K562 (cell line): Measurements from ENCODE around the gene PRPS2. TPM values are rescaled to one million over a fixed set of nuclear protein-coding genes. Genes with fewer than 3 reads are reported as not detected.
A peak's percentile ranks its signal among the peaks of the same experiment; 100 is the strongest.

Experiments used
- BCL6 ChIP-seq: fragments of 250-450 bp; sonication (Bioruptor Pico); IDR thresholded peaks from 2 replicates; pipeline ENCODE4 v1.4.0; 2020
- CXXC5 ChIP-seq: fragments of 250-450 bp; sonication (Bioruptor Pico); IDR thresholded peaks from 2 replicates; pipeline ENCODE4 v1.8.0; 2022; ENCODE audit warnings: inconsistent platforms, mild to moderate bottlenecking, moderate library complexity
- E2F6 ChIP-seq, 2 experiments: IDR thresholded peaks; 2 replicates each; pipeline ENCODE4 v1.6.1; 2011; ENCODE audit warnings: borderline replicate concordance in 1 of 2, control low read depth in 1 of 2, low read depth in 1 of 2, low read length in 1 of 2, mild to moderate bottlenecking in 1 of 2, mixed read lengths in 1 of 2, moderate library complexity in 1 of 2; ENCODE audit not compliant: insufficient read depth in 1 of 2, insufficient read length in 1 of 2, poor library complexity in 1 of 2, severe bottlenecking in 1 of 2; ENCODE audit errors: extremely low read depth in 1 of 2
- EGR1 ChIP-seq: fragments of 450-650 bp; conservative IDR thresholded peaks from 2 replicates; pipeline ENCODE4 v1.6.1; 2017; ENCODE audit warnings: mild to moderate bottlenecking
- FOXJ3 ChIP-seq: sonication (generic); formaldehyde crosslinking; IDR thresholded peaks from 2 replicates; pipeline ENCODE4 v1.4.0; 2020; ENCODE audit warnings: mild to moderate bottlenecking, missing genetic modification reagents
- IRF1 ChIP-seq: sonication (generic); formaldehyde crosslinking; IDR thresholded peaks from 2 replicates; pipeline ENCODE4 v1.8.0; 2022; ENCODE audit warnings: missing genetic modification reagents, mild to moderate bottlenecking, borderline replicate concordance
- IRF9 ChIP-seq: fragments of 450-650 bp; IDR thresholded peaks from 2 replicates; pipeline ENCODE4 v1.6.1; 2016; ENCODE audit warnings: missing biosample characterization, missing genetic modification characterization
- KDM4B ChIP-seq, 2 experiments: fragments of 450-650 bp in 1 of 2; sonication (generic) in 1 of 2; IDR thresholded peaks; 2 replicates each; pipeline ENCODE4 v1.6.1; 2016 to 2017; ENCODE audit warnings: borderline replicate concordance in 2 of 2, antibody characterized with exemption in 1 of 2, low read depth in 1 of 2, mild to moderate bottlenecking in 1 of 2
- KLF10 ChIP-seq: fragments of 250-450 bp; sonication (Bioruptor Pico); IDR thresholded peaks from 2 replicates; pipeline ENCODE4 v1.6.1; 2021; ENCODE audit warnings: matching md5 sums
- NR0B1 ChIP-seq: fragments of 450-650 bp; IDR thresholded peaks from one replicate; pipeline ENCODE4 v1.6.1; 2018; ENCODE audit warnings: mild to moderate bottlenecking, moderate library complexity; ENCODE audit not compliant: partially characterized antibody
- RAD51 ChIP-seq: fragments of 450-650 bp; IDR thresholded peaks from 2 replicates; pipeline ENCODE4 v1.7.1; 2016; ENCODE audit warnings: low read depth, mild to moderate bottlenecking, borderline replicate concordance
- RFX1 ChIP-seq: fragments of 450-650 bp; IDR thresholded peaks from 2 replicates; pipeline ENCODE4 v1.6.1; 2016; ENCODE audit warnings: mild to moderate bottlenecking, moderate library complexity
- ZNF407 ChIP-seq: fragments of 450-650 bp; IDR thresholded peaks from 2 replicates; pipeline ENCODE4 v1.6.1; 2016; ENCODE audit warnings: low read depth
- polyA plus RNA-seq, 8 experiments: library from polyadenylated mRNA; depleted of rRNA in 4 of 8; stranded (reverse) in 5 of 8; unstranded in 3 of 8; fragments of >200 nt; fragmentation: Nextera tagmentation in 2 of 8; fragmentation: Illumina TruSeq in 1 of 8; extraction: Ambion mirVana in 2 of 8; extraction: Trizol in 1 of 8; gene quantifications; 2 replicates each; pipeline versions ENCODE4 v1.2.1 to v1.2.3, GENCODE V29; 2011 to 2014; ENCODE audit warnings: inconsistent platforms in 1 of 8, missing spikeins in 1 of 8
- total RNA-seq, 7 experiments: library from RNA; depleted of rRNA in 6 of 7; stranded (reverse); fragments of >200 nt in 6 of 7; fragmentation: Illumina TruSeq in 2 of 7; extraction: Trizol in 2 of 7; gene quantifications; 2 replicates each; pipeline versions ENCODE4 v1.2.1 to v1.2.3, GENCODE V29; 2011 to 2021; ENCODE audit warnings: low replicate concordance in 1 of 7

The PRPS2 gene
- total and polyA plus RNA-seq, 9 of the 15 experiments (the other 6 are each of a cell fraction or from before 2014, with no cell fraction given) = 50.3 to 85.0 (median 62.1) TPM

- peak; percentile 65 for TF ChIP-seq CXXC5 (CRISPR knock-in tag)
- no peak for TF ChIP-seq RAD51
- TF ChIP-seq EGR1 = 0 out of 2 replicates have a peak, but pooled peaks have one; percentile 10
- TF ChIP-seq BCL6 (CRISPR knock-in tag) = no peak
- TF ChIP-seq KDM4B (IDR thresholded peaks at IDR 0.05; ENCODE audit: borderline replicate concordance in 2 of 2, low read depth in 1 of 2) = 0 out of 4 replicates have a peak, but pooled peaks of 1 of the 2 experiments have one; percentile 38
- TF ChIP-seq KLF10 (CRISPR knock-in tag) = no peak
- no peak for TF ChIP-seq ZNF407
- no peak for TF ChIP-seq IRF1
- TF ChIP-seq FOXJ3 (CRISPR knock-in tag) = no peak
- TF ChIP-seq IRF9 = no peak
- TF ChIP-seq NR0B1 = no peak
- TF ChIP-seq E2F6 (IDR thresholded peaks at IDR 0.05; ENCODE audit: borderline replicate concordance in 1 of 2, extremely low read depth in 1 of 2, insufficient read depth in 1 of 2, insufficient read length in 1 of 2, low read depth in 1 of 2, low read length in 1 of 2, poor library complexity in 1 of 2, severe bottlenecking in 1 of 2) = peak; percentile 73 to 85
- TF ChIP-seq RFX1 = no peak
Observed at GRCh38 chrX:12791257-12792228, at the start of gene PRPS2 (continued).
